Prostate gland (tissue), 2 donors: ENCODE data around the gene DEDD. TPM values are rescaled to one million over a fixed set of nuclear protein-coding genes. Genes with fewer than 3 reads are reported as not detected.

ENCODE experiments used
- DNase-seq: peaks from one replicate; pipeline ENCODE4 v3.0.0-alpha.2; 2019; ENCODE audit warnings: low spot score
- H3K27ac ChIP-seq, 2 donors: fragments of 200-600 bp; sonication (generic); 2 replicates each; pipeline ENCODE4 v1.5.1; 2017 to 2019
- H3K27me3 ChIP-seq: fragments of 200-600 bp; sonication (generic); replicated peaks from 2 replicates; pipeline ENCODE4 v1.5.1; 2019; ENCODE audit not compliant: insufficient read depth
- H3K36me3 ChIP-seq, 2 donors: fragments of 200-600 bp; sonication (generic); 1 replicate in 1 of 2; 2 replicates in 1 of 2; pipeline versions ENCODE4 v1.5.1 to v1.8.1; 2017 to 2019
- H3K4me1 ChIP-seq: fragments of 200-600 bp; sonication (generic); replicated peaks from 2 replicates; pipeline ENCODE4 v1.5.1; 2019
- H3K4me3 ChIP-seq, 2 donors: fragments of 200-600 bp; sonication (generic); 2 replicates each; pipeline ENCODE4 v1.5.1; 2017 to 2019
- H3K9me3 ChIP-seq: fragments of 200-600 bp; sonication (generic); 2 replicates; pipeline ENCODE4 v1.5.1; 2017
- CTCF ChIP-seq, 4 experiments: fragments of 200-600 bp in 2 of 4; fragments of 450-650 bp in 2 of 4; sonication (generic) in 2 of 4; IDR thresholded peaks; 1 replicate in 3 of 4; 2 replicates in 1 of 4; pipeline ENCODE4 v1.5.1; 2016 to 2019; ENCODE audit warnings: antibody characterized with exemption in 4 of 4, mild to moderate bottlenecking in 2 of 4, moderate library complexity in 2 of 4
- POLR2A ChIP-seq: fragments of 450-650 bp; IDR thresholded peaks from one replicate; pipeline ENCODE4 v1.6.1; 2016; ENCODE audit warnings: antibody characterized with exemption, mild to moderate bottlenecking
- POLR2AphosphoS5 ChIP-seq: sonication (generic); formaldehyde crosslinking; IDR thresholded peaks from one replicate; pipeline ENCODE4 v1.6.1; 2017; ENCODE audit warnings: antibody characterized with exemption
- WGBS: methylation state at CpG from one replicate; pipeline ENCODE4 v1.1.5; 2018; 5-methylcytosine and 5-hydroxymethylcytosine counted together
- intact Hi-C: fragments of 100-400 bp; cut with DNase I; formaldehyde crosslinking; loops from one replicate; pipeline ENCODE4 v1.14.2; 2022
- small RNA-seq, 2 donors: library from RNA; depleted of rRNA; stranded (forward); fragments of <200 nt; gene quantifications; one replicate each; pipeline ENCODE3, GENCODE V24; 2016
- total RNA-seq, 2 donors: library from RNA; depleted of rRNA; stranded (reverse); fragments of >200 nt; gene quantifications; one replicate each; pipeline ENCODE4 v1.1.0, GENCODE V29; 2016

DEDD gene
- total RNA-seq, 2 donors from 2014 or later = 30.1 to 41.5 TPM

GRCh38 chr1:161071886-161072371 lies 60.5 kb downstream of the DEDD start:
- Histone ChIP-seq H3K4me3 (no peak overlapping the region), H3K27ac (no peak overlapping the region), H3K27me3 (no peaks in the 10 kb centered on the region), H3K4me1 (no peaks in the 10 kb centered on the region), H3K9me3 (no peaks in the 10 kb centered on the region), H3K36me3 (no peaks in the 10 kb centered on the region)
- DNase-seq = peak; percentile 46
- 79% methylated on average over 9 of the region's 9 CpGs for WGBS
- intact Hi-C loops = no loop called here
- TF ChIP-seq POLR2A (no peak), POLR2AphosphoS5 (no peak), CTCF (IDR thresholded peaks at IDR 0.05) (peak in 3 of 4 experiments; percentile 29 to 65 (median 59))

Small RNA genes within 50 kb of the gene (small RNA-seq; reads per million reads assigned to genes)
- 0 reads per million in 2 donors for gene RF01225

Other genes starting within 250 kb of the DEDD start
- 1 to 10 TPM in 1 of 2 donors, under 1 TPM in 1; 0.96 to 7.0 TPM for gene ITLN1, start 247.5 kb downstream of the DEDD start, total RNA-seq
- 1 to 10 TPM in 1 of 2 donors, under 1 TPM in 1; 0.82 to 2.4 TPM for gene ITLN2, start 177.9 kb downstream of the DEDD start, total RNA-seq
- gene F11R, start 111.5 kb downstream of the DEDD start, total RNA-seq = 100 to 1,000 TPM in 1 of 2 donors, 10 to 100 TPM in 1; 43.6 to 104 TPM
- 100 to 1,000 TPM; 137 to 648 TPM for gene TSTD1, start 93.7 kb downstream of the DEDD start, total RNA-seq
- 10 to 100 TPM; 46.3 to 65.8 TPM for gene USF1, start 86.7 kb downstream of the DEDD start, total RNA-seq
- gene ARHGAP30, start 62.8 kb downstream of the DEDD start, total RNA-seq = 1 to 10 TPM; 3.2 to 5.3 TPM
- 10 to 100 TPM in 1 of 2 donors, 1 to 10 TPM in 1; 9.6 to 18.6 TPM for gene NECTIN4, start 43.1 kb downstream of the DEDD start, total RNA-seq
- 10 to 100 TPM; 24.8 to 33.3 TPM for gene KLHDC9, start 34.3 kb downstream of the DEDD start, total RNA-seq
- gene PFDN2, start 14.6 kb downstream of the DEDD start, total RNA-seq = 10 to 100 TPM; 33.6 to 36.0 TPM
- gene NIT1, start 14.6 kb downstream of the DEDD start, total RNA-seq = 10 to 100 TPM; 31.1 to 51.7 TPM
- gene UFC1, start 21.3 kb upstream of the DEDD start, total RNA-seq = 10 to 100 TPM; 71.3 to 72.8 TPM
- gene USP21, start 26.8 kb upstream of the DEDD start, total RNA-seq = 10 to 100 TPM; 28.1 to 32.1 TPM
- gene PPOX, start 33.8 kb upstream of the DEDD start, total RNA-seq = 10 to 100 TPM; 13.8 to 42.6 TPM
- gene B4GALT3, start 44.8 kb upstream of the DEDD start, total RNA-seq = 10 to 100 TPM; 38.2 to 68.7 TPM
- gene ADAMTS4, start 66.4 kb upstream of the DEDD start, total RNA-seq = 1 to 10 TPM in 1 of 2 donors, under 1 TPM in 1; 0.55 to 3.4 TPM
- gene NDUFS2, start 69.7 kb upstream of the DEDD start, total RNA-seq = 100 to 1,000 TPM; 108 to 111 TPM
- gene FCER1G, start 82.6 kb upstream of the DEDD start, total RNA-seq = 10 to 100 TPM in 1 of 2 donors, 1 to 10 TPM in 1; 3.6 to 22.4 TPM
- not detected for gene APOA2, start 91.0 kb upstream of the DEDD start, total RNA-seq
- 10 to 100 TPM in 1 of 2 donors, 1 to 10 TPM in 1; 7.5 to 15.6 TPM for gene TOMM40L, start 93.4 kb upstream of the DEDD start, total RNA-seq
- not detected for gene NR1I3, start 105.5 kb upstream of the DEDD start, total RNA-seq
- gene PCP4L1, start 126.1 kb upstream of the DEDD start, total RNA-seq = 10 to 100 TPM in 1 of 2 donors, 1 to 10 TPM in 1; 7.6 to 10.1 TPM
- 1 to 10 TPM; 2.2 to 7.3 TPM for gene MPZ, start 177.3 kb upstream of the DEDD start, total RNA-seq
- gene SDHC, start 181.7 kb upstream of the DEDD start, total RNA-seq = 100 to 1,000 TPM in 1 of 2 donors, 10 to 100 TPM in 1; 59.0 to 107 TPM
- gene CFAP126, start 235.2 kb upstream of the DEDD start, total RNA-seq = not detected